ENCODE data around the gene ANK3.

- TF ChIP-seq CTCF (IDR thresholded peaks at IDR 0.05) = no peak
- TF ChIP-seq POLR2A (IDR thresholded peaks at IDR 0.05) = no peak
These were observed 25.4 kb upstream of the ANK3 start for GRCh38 chr10:60414877-60415585.
